Gastrocnemius medialis (tissue), 4 donors: ENCODE data around the gene EHBP1L1.

Source experiments
- POLR2A ChIP-seq, 2 donors: fragments of 450-650 bp; IDR thresholded peaks; one replicate each; pipeline ENCODE4 v1.6.1; 2017; ENCODE audit warnings: antibody characterized with exemption in 2 of 2, mild to moderate bottlenecking in 2 of 2, moderate library complexity in 2 of 2
- TF ChIP-seq, protein P1 (sequence below), 5 experiments: fragments of 450-650 bp in 3 of 5; fragments of 200-600 bp in 2 of 5; sonication (generic) in 2 of 5; IDR thresholded peaks in 4 of 5; conservative IDR thresholded peaks in 1 of 5; 1 replicate in 4 of 5; 2 replicates in 1 of 5; pipeline ENCODE4 v1.5.1; 2016 to 2019; ENCODE audit warnings: antibody characterized with exemption in 5 of 5, mild to moderate bottlenecking in 3 of 5, moderate library complexity in 3 of 5

DNA sequence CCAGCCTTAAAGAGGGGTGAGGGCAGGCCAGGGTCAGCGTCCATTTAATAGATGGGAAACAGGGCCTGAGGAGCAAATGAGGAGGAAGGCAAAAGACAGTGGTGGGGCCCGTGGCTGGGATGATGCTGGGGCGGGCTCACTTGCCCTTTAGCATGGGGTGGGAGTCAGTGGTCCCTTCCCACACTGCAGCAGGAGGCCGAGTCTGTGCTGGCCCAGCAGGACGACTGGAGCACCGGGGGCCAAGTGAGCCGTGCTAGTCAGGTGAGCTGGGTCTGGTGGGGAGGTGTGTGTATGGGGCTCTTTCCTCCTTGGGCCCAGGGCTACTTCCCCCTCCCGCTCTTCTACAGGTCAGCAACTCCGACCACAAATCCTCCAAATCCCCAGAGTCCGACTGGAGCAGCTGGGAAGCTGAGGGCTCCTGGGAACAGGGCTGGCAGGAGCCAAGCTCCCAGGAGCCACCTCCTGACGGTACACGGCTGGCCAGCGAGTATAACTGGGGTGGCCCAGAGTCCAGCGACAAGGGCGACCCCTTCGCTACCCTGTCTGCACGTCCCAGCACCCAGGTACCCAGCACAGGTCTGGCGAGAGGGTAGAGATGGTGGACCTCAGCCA lies 38.1 kb upstream of the EHBP1L1 start:
- no peak for TF ChIP-seq POLR2A (IDR thresholded peaks at IDR 0.05)
- TF ChIP-seq, protein P1, sequence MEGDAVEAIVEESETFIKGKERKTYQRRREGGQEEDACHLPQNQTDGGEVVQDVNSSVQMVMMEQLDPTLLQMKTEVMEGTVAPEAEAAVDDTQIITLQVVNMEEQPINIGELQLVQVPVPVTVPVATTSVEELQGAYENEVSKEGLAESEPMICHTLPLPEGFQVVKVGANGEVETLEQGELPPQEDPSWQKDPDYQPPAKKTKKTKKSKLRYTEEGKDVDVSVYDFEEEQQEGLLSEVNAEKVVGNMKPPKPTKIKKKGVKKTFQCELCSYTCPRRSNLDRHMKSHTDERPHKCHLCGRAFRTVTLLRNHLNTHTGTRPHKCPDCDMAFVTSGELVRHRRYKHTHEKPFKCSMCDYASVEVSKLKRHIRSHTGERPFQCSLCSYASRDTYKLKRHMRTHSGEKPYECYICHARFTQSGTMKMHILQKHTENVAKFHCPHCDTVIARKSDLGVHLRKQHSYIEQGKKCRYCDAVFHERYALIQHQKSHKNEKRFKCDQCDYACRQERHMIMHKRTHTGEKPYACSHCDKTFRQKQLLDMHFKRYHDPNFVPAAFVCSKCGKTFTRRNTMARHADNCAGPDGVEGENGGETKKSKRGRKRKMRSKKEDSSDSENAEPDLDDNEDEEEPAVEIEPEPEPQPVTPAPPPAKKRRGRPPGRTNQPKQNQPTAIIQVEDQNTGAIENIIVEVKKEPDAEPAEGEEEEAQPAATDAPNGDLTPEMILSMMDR (IDR thresholded peaks at IDR 0.05 in 4 of 5, conservative IDR thresholded peaks at IDR 0.05 in 1 of 5), result no peak
